Mesendoderm (in vitro differentiated cells): ENCODE measurements around the gene PTPRM.
A peak's percentile ranks its signal among the peaks of the same experiment; 100 is the strongest.

Experiments
- DNase-seq: peaks from one replicate; pipeline ENCODE4 v3.0.0; 2013
- H2AK5ac ChIP-seq: 2 replicates; pipeline ENCODE4 v1.6.1; 2013; ENCODE audit warnings: low read length, inconsistent platforms
- H2BK120ac ChIP-seq: 2 replicates; pipeline ENCODE4 v1.6.1; 2013; ENCODE audit warnings: low read depth, mild to moderate bottlenecking, low read length, moderate library complexity, mixed read lengths
- H2BK15ac ChIP-seq: replicated peaks from 2 replicates; pipeline ENCODE4 v1.6.1; 2013; ENCODE audit warnings: low read depth, mild to moderate bottlenecking, moderate library complexity
- H2BK5ac ChIP-seq: 2 replicates; pipeline ENCODE4 v1.6.1; 2013; ENCODE audit warnings: low read length, inconsistent platforms
- H3K18ac ChIP-seq: 2 replicates; pipeline ENCODE4 v1.6.1; 2013; ENCODE audit warnings: mild to moderate bottlenecking, low read length, mixed read lengths
- H3K23ac ChIP-seq: one replicate; pipeline ENCODE4 v1.6.1; 2013; ENCODE audit warnings: low read length
- H3K27ac ChIP-seq: 2 replicates; pipeline ENCODE4 v1.5.1; 2013; ENCODE audit warnings: low read depth, mild to moderate bottlenecking, inconsistent platforms, low read length, moderate library complexity
- H3K27me3 ChIP-seq: 2 replicates; pipeline ENCODE4 v1.6.1; 2013; ENCODE audit warnings: low read length, control low read depth, mild to moderate bottlenecking, inconsistent platforms; ENCODE audit not compliant: insufficient read depth, poor library complexity
- H3K36me3 ChIP-seq: 2 replicates; pipeline ENCODE4 v1.6.1; 2013; ENCODE audit warnings: low read length, inconsistent platforms; ENCODE audit not compliant: control insufficient read depth, insufficient read depth
- H3K4ac ChIP-seq: one replicate; pipeline ENCODE4 v1.6.1; 2013; ENCODE audit warnings: low read depth, mild to moderate bottlenecking, low read length, moderate library complexity
- H3K4me1 ChIP-seq: 2 replicates; pipeline ENCODE4 v1.6.1; 2013; ENCODE audit warnings: low read depth, low read length, inconsistent platforms; ENCODE audit not compliant: control insufficient read depth
- H3K4me2 ChIP-seq: 2 replicates; pipeline ENCODE4 v1.6.1; 2013; ENCODE audit warnings: low read length
- H3K4me3 ChIP-seq: 2 replicates; pipeline ENCODE4 v1.5.1; 2013; ENCODE audit warnings: mild to moderate bottlenecking, low read length
- H3K56ac ChIP-seq: one replicate; pipeline ENCODE4 v1.6.1; 2013; ENCODE audit warnings: low read length
- H3K79me1 ChIP-seq: 2 replicates; pipeline ENCODE4 v1.6.1; 2013; ENCODE audit warnings: low read length, inconsistent platforms
- H3K79me2 ChIP-seq: 2 replicates; pipeline ENCODE4 v1.6.1; 2013; ENCODE audit warnings: mild to moderate bottlenecking, low read length; ENCODE audit not compliant: control insufficient read depth, insufficient read depth
- H3K9ac ChIP-seq: 2 replicates; pipeline ENCODE4 v1.6.1; 2013; ENCODE audit warnings: low read length, inconsistent platforms
- H4K5ac ChIP-seq: one replicate; pipeline ENCODE4 v1.6.1; 2013; ENCODE audit warnings: low read length
- H4K8ac ChIP-seq: one replicate; pipeline ENCODE4 v1.6.1; 2013; ENCODE audit warnings: low read depth, mild to moderate bottlenecking, control low read depth, low read length, moderate library complexity
- WGBS: extraction: QIAGEN DNeasy Blood & Tissue Kit; methylation state at CpG from one replicate; pipeline ENCODE4 v1.1.7; 2013; ENCODE audit warnings: low lambda C conversion rate, missing lambda C conversion rate; ENCODE audit not compliant: insufficient coverage; ENCODE audit errors: extremely low coverage; 5-methylcytosine and 5-hydroxymethylcytosine counted together

PTPRM gene

GRCh38 chr18:7742224-7742623 lies 175.1 kb downstream of the PTPRM start:
- H3K4me2 ChIP-seq: no peak overlapping the region
- no peak overlapping the region for H3K23ac ChIP-seq
- no peak overlapping the region for H2BK120ac ChIP-seq
- peak overlapping the region; percentile 36 for H2BK15ac ChIP-seq
- H4K5ac ChIP-seq: no peak overlapping the region
- H3K4ac ChIP-seq: peak overlapping the region; percentile 16
- H4K8ac ChIP-seq: no peak overlapping the region
- H2BK5ac ChIP-seq: no peak overlapping the region
- H2AK5ac ChIP-seq: no peak overlapping the region
- no peak overlapping the region for H3K56ac ChIP-seq
- H3K4me3 ChIP-seq: no peak overlapping the region
- no peak overlapping the region for H3K18ac ChIP-seq
- WGBS: no CpG with 5 or more reads among the region's 2 CpGs
- H3K79me2 ChIP-seq: no peaks in the 10 kb centered on the region
- H3K79me1 ChIP-seq: peaks cover 6% of the 10 kb centered on the region
- H3K36me3 ChIP-seq: no peaks in the 10 kb centered on the region
- H3K9ac ChIP-seq: no peak overlapping the region
- DNase-seq: no peak
- peaks cover 6% of the 10 kb centered on the region for H3K4me1 ChIP-seq
- no peak overlapping the region for H3K27ac ChIP-seq
- no peaks in the 10 kb centered on the region for H3K27me3 ChIP-seq

DNA sequence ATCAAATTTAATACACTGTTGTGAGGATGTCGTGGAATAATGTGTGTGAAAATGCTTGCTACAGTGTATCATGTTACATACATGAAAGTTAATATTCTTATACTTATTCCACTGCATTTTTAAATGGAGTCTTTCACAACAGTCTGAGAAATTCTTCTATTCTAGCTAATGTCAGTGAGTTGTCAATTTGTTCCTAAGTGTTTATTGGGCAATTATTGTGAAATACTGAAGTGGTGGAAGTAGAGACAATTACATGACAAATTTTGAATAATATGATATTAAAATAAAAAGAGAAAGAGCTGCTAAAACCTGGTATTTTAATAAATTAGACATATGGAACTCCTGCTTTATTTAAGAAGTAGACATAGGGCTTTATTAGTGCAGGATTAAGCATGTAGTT lies 176.1 kb downstream of the PTPRM start:
- H3K79me1 ChIP-seq: peaks cover 8% of the 10 kb centered on the region
- H3K56ac ChIP-seq: no peak overlapping the region
- WGBS: no CpG with 5 or more reads among the region's 1 CpG
- no peak overlapping the region for H3K9ac ChIP-seq
- no peak overlapping the region for H2BK15ac ChIP-seq
- H3K79me2 ChIP-seq: no peaks in the 10 kb centered on the region
- no peak overlapping the region for H3K27ac ChIP-seq
- no peak overlapping the region for H2AK5ac ChIP-seq
- DNase-seq: no peak
- no peak overlapping the region for H2BK5ac ChIP-seq
- H3K27me3 ChIP-seq: no peaks in the 10 kb centered on the region
- no peak overlapping the region for H4K5ac ChIP-seq
- peaks cover 6% of the 10 kb centered on the region for H3K4me1 ChIP-seq
- no peak overlapping the region for H2BK120ac ChIP-seq
- no peak overlapping the region for H3K23ac ChIP-seq
- H3K4ac ChIP-seq: no peak overlapping the region
- H4K8ac ChIP-seq: no peak overlapping the region
- H3K4me2 ChIP-seq: no peak overlapping the region
- no peak overlapping the region for H3K4me3 ChIP-seq
- H3K18ac ChIP-seq: no peak overlapping the region
- no peaks in the 10 kb centered on the region for H3K36me3 ChIP-seq

DNA sequence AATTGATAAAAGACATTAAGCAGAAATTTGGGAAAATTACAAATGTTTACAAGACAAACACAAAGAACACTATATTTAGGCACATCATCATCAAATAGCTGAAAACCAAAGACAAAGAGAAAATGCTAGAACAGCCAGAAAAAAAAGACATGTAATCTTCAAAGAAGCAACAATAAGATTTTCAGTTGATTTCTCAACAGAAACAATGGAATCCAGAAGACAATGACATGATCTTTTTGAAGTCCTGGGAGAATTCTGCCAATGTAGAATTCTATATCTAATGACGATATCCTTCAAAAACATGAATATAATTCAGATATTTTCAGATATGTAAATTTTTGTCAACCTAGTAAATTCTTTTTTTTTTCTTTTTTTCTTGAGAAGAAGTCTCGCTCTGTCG lies 179.0 kb downstream of the PTPRM start:
- no peak overlapping the region for H3K23ac ChIP-seq
- no peaks in the 10 kb centered on the region for H3K79me2 ChIP-seq
- H2BK5ac ChIP-seq: no peak overlapping the region
- H2AK5ac ChIP-seq: no peak overlapping the region
- H3K4me3 ChIP-seq: no peak overlapping the region
- no peak overlapping the region for H3K9ac ChIP-seq
- no peak overlapping the region for H3K27ac ChIP-seq
- no peak overlapping the region for H3K4ac ChIP-seq
- H3K4me2 ChIP-seq: no peak overlapping the region
- no peaks in the 10 kb centered on the region for H3K27me3 ChIP-seq
- no peak overlapping the region for H3K18ac ChIP-seq
- H3K36me3 ChIP-seq: no peaks in the 10 kb centered on the region
- no peak for DNase-seq
- peaks cover 7% of the 10 kb centered on the region for H3K79me1 ChIP-seq
- no CpG with 5 or more reads among the region's 3 CpGs for WGBS
- H2BK120ac ChIP-seq: no peak overlapping the region
- H2BK15ac ChIP-seq: no peak overlapping the region
- H3K56ac ChIP-seq: no peak overlapping the region
- H4K5ac ChIP-seq: no peak overlapping the region
- no peak overlapping the region for H4K8ac ChIP-seq
- H3K4me1 ChIP-seq: peaks cover 13% of the 10 kb centered on the region

DNA sequence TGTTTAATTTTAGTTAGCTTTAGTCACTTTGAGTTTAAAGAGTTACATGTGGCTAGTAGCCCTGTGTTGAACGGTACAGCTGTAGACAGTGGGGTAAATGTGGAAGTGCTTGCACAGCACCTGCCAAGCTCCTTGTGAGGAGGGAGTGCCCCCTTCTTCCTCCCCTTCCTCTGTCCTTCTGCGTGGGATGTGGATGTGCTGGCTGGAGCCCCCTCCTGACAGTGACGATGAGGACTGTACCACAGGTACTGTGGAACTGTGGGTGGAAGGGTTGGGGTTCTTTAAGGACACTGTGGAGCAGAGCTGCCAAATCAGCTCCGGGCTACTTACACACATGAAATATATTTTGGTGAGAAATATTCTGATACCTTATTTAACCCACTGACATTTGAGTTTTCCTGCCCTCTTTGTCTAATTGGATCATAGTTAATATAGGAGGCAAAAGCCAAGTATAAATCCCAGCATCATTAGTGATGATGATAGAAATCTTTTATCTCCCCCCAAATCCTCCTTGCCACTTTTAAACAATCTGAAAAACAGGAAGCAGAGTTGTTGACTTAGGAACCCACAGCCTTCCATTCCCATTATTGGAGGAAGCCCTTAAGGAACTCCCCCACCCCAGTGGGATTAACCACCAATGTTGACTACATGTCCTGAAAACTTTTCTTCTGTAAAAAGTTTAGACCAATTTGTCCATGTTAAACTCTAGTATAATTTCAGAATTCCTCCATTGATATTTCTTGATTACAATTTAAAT lies 181.3 kb downstream of the PTPRM start:
- no peak for DNase-seq
- H3K4me3 ChIP-seq: no peak overlapping the region
- H3K79me2 ChIP-seq: no peaks in the 10 kb centered on the region
- H2BK5ac ChIP-seq: peak overlapping the region; percentile 4
- peak overlapping the region; percentile 13 for H2BK15ac ChIP-seq
- no peak overlapping the region for H2AK5ac ChIP-seq
- H3K79me1 ChIP-seq: peaks cover 7% of the 10 kb centered on the region
- H3K27ac ChIP-seq: no peak overlapping the region
- no peak overlapping the region for H2BK120ac ChIP-seq
- no peak overlapping the region for H3K9ac ChIP-seq
- no peak overlapping the region for H3K4me2 ChIP-seq
- no peaks in the 10 kb centered on the region for H3K36me3 ChIP-seq
- peaks cover 7% of the 10 kb centered on the region for H3K4me1 ChIP-seq
- no peak overlapping the region for H3K56ac ChIP-seq
- H3K23ac ChIP-seq: no peak overlapping the region
- H3K4ac ChIP-seq: no peak overlapping the region
- no peak overlapping the region for H4K5ac ChIP-seq
- H3K27me3 ChIP-seq: no peaks in the 10 kb centered on the region
- WGBS: no CpG with 5 or more reads among the region's 4 CpGs
- H4K8ac ChIP-seq: no peak overlapping the region
- H3K18ac ChIP-seq: no peak overlapping the region

DNA sequence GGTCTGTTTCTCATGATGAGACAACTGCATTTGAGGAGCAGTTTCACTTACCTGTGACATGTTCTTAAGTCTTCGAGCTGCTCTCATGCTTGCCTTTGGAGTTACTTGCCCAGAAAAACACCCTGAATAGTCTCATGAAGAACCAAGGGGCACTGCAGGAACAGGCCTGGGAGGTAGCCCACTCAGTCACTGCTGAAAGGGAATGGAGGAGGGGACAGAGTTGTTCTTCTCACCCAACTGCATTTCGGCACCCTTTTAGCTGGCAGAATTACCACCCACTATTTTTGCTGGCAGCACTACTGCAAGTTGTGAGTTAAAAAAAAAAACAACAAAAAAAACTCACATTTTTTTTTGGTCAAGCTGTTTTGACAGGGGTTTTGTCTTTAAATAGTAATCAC lies 181.9 kb downstream of the PTPRM start:
- Histone ChIP-seq H2BK15ac (peak overlapping the region; percentile 13), H3K4me3 (no peak overlapping the region), H3K79me1 (peaks cover 7% of the 10 kb centered on the region), H4K8ac (no peak overlapping the region), H3K36me3 (no peaks in the 10 kb centered on the region), H2AK5ac (no peak overlapping the region), H3K4me2 (no peak overlapping the region), H3K79me2 (no peaks in the 10 kb centered on the region), H2BK120ac (no peak overlapping the region), H4K5ac (no peak overlapping the region), H2BK5ac (no peak overlapping the region), H3K18ac (no peak overlapping the region), H3K4me1 (peaks cover 7% of the 10 kb centered on the region), H3K27me3 (no peaks in the 10 kb centered on the region), H3K4ac (no peak overlapping the region), H3K27ac (peak overlapping the region; percentile 46), H3K56ac (peak overlapping the region; percentile 35), H3K9ac (no peak overlapping the region), H3K23ac (no peak overlapping the region)
- DNase-seq: no peak
- WGBS: no CpG with 5 or more reads among the region's 2 CpGs

DNA sequence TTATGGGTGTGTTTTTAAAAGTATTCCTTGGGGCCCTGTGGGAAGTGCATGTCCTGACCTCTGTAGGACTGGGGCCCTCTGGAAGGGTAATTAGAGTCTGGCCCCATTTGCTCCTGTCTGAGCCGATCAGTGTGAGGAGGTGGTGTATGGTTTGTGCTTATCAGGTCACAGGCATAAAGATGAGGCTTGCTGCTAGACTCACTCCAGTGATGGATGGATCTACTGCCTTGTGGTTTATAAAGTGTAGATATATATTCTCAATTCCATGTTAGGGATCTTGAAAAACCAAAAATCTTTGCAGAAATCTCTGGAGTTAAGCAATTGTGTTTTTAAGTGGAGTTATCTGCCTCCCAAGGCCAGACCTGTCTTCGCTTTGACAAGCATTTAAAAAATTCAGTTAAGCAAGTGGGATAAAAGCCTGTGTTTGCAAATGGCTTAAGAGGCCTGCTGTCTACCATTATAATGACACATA lies 182.4 kb downstream of the PTPRM start:
- no peak overlapping the region for H3K4me3 ChIP-seq
- H2BK120ac ChIP-seq: no peak overlapping the region
- no peak overlapping the region for H4K5ac ChIP-seq
- peak overlapping the region; percentile 46 for H3K27ac ChIP-seq
- H2BK5ac ChIP-seq: no peak overlapping the region
- no peaks in the 10 kb centered on the region for H3K36me3 ChIP-seq
- no peak overlapping the region for H2BK15ac ChIP-seq
- no peak overlapping the region for H3K4me2 ChIP-seq
- H3K79me1 ChIP-seq: peaks cover 8% of the 10 kb centered on the region
- no peaks in the 10 kb centered on the region for H3K27me3 ChIP-seq
- no peak overlapping the region for H2AK5ac ChIP-seq
- no peaks in the 10 kb centered on the region for H3K79me2 ChIP-seq
- DNase-seq: peak; percentile 50
- no peak overlapping the region for H3K9ac ChIP-seq
- H3K4ac ChIP-seq: no peak overlapping the region
- H3K18ac ChIP-seq: no peak overlapping the region
- WGBS: no CpG with 5 or more reads among the region's 2 CpGs
- H3K4me1 ChIP-seq: peaks cover 10% of the 10 kb centered on the region
- H4K8ac ChIP-seq: no peak overlapping the region
- no peak overlapping the region for H3K56ac ChIP-seq
- no peak overlapping the region for H3K23ac ChIP-seq
